ENCODE measurements around the gene SSX7. TPM values are rescaled to one million over a fixed set of nuclear protein-coding genes. Genes with fewer than 3 reads are reported as not detected.

Gene SSX7
- total RNA-seq, 2 experiments from 2014 or later = not detected

DNA sequence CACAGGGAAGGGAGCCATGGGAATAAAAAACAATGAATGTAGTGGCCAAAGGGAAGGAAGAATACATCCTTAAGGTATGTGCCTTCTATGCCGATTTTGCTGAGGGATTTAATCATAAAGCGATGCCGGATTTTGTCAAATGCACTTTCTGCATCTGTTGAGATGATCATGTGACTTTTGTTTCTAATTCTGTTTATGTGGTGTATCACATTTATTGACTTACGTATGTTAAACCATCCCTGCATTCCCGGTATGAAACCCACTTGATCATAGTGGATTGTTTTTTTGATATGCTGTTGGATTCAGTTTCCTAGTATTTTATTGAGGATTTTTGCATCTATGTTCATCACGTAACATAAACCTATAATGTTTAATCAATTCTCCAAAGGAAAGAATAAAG lies 60.0 kb downstream of the SSX7 start:
- TF ChIP-seq, protein P1, sequence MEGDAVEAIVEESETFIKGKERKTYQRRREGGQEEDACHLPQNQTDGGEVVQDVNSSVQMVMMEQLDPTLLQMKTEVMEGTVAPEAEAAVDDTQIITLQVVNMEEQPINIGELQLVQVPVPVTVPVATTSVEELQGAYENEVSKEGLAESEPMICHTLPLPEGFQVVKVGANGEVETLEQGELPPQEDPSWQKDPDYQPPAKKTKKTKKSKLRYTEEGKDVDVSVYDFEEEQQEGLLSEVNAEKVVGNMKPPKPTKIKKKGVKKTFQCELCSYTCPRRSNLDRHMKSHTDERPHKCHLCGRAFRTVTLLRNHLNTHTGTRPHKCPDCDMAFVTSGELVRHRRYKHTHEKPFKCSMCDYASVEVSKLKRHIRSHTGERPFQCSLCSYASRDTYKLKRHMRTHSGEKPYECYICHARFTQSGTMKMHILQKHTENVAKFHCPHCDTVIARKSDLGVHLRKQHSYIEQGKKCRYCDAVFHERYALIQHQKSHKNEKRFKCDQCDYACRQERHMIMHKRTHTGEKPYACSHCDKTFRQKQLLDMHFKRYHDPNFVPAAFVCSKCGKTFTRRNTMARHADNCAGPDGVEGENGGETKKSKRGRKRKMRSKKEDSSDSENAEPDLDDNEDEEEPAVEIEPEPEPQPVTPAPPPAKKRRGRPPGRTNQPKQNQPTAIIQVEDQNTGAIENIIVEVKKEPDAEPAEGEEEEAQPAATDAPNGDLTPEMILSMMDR (IDR thresholded peaks at IDR 0.05) = no peak
- no peaks in the 10 kb centered on the region for H3K4me1 ChIP-seq (ENCODE audit: insufficient read depth, low read length)
- DNase-seq = no peak
- no peak overlapping the region for H3K27ac ChIP-seq (ENCODE audit: low read depth in 1 of 2, low read length in 2 of 2)
- H3K27me3 Mint-ChIP-seq = no peaks in the 10 kb centered on the region
- no peaks in the 10 kb centered on the region for H3K27me3 ChIP-seq (ENCODE audit: control insufficient read depth in 1 of 2, insufficient read depth in 2 of 2, low read length in 2 of 2)
- no peaks in the 10 kb centered on the region for H3K4me1 Mint-ChIP-seq (ENCODE audit: low read depth)
- no peaks in the 10 kb centered on the region for H3K9me3 Mint-ChIP-seq
- no peak overlapping the region for H3K4me3 ChIP-seq (ENCODE audit: low read length)
- ChIA-PET POLR2A (no interaction called here), CTCF (no interaction called here)
- H3K36me3 Mint-ChIP-seq (ENCODE audit: low read depth) = no peaks in the 10 kb centered on the region
- ATAC-seq (ENCODE audit: poor library complexity) = no peak
- no peak overlapping the region for H3K27ac Mint-ChIP-seq
- no peaks in the 10 kb centered on the region for H3K36me3 ChIP-seq (ENCODE audit: insufficient read depth, low read length)
- no peaks in the 10 kb centered on the region for H3K9me3 ChIP-seq (ENCODE audit: control insufficient read depth in 1 of 2, insufficient read depth in 1 of 2, low read length in 2 of 2)
- H3K4me3 Mint-ChIP-seq = no peak overlapping the region
- intact Hi-C loops (cut with DNase I, micrococcal nuclease) = no loop called here

Other genes starting within 250 kb of the SSX7 start
- gene XAGE1A, start 159.1 kb downstream of the SSX7 start, total RNA-seq = not detected
- not detected for gene XAGE1B, start 137.8 kb downstream of the SSX7 start, total RNA-seq
- not detected for gene SSX2, start 52.3 kb upstream of the SSX7 start, total RNA-seq
- not detected for gene SSX2B, start 96.4 kb upstream of the SSX7 start, total RNA-seq
- gene SPANXN5, start 142.5 kb upstream of the SSX7 start, total RNA-seq = not detected
- gene XAGE5, start 156.4 kb upstream of the SSX7 start, total RNA-seq = not detected
- not detected for gene XAGE3, start 213.2 kb upstream of the SSX7 start, total RNA-seq
- 10 to 100 TPM in 1 of 2 experiments, 1 to 10 TPM in 1; 9.2 to 13.0 TPM for gene FAM156B, start 242.4 kb upstream of the SSX7 start, total RNA-seq

Measured in CD4-positive, alpha-beta T cell (primary cell).